ENCODE data around the gene NAP1L4.

Gene NAP1L4

DNA sequence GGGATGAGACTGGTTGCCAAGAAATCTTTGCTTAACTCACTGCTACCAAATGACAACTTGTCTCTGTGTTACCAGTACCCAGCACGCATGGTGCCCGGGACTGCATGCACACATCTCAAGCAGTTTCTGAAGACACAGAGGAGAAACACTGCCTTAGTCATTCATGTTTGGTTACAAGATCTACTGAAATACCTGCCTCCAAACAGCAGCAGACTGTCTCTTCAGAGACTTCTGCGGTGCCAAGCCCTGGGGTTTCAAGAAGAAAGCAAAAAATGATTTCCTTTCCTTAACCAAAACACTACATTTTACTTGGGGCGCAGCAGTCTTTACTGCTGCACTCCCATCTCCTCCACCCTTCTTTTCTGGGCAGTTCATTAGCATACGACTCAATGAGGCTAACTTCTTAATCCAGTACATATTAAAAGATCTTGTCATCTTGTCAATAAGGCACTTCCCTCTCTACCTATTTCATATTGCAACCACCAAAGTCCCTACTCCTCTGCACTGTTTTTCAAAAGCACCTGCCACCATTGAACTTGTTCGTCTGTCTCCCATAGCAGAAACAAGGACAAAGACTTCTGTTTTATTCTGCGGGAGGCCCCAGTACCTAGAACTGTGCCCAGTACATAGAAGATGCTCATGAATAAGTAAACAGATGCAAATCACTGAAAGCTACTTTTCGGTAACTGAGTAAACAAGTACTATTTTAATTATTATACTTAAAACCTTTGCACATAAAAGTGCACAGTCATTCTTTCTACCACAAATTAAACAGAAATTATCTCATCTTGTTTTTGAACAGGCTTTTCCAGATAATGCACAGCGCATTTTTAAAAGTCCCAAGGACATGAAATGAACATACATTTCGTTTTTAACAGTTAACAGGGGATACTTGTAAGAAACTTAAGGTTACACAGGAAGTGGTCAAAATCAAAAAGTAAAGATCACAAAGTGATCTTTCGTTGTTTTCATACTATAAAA, 4.0 kb downstream of the NAP1L4 start:
- no peaks in the 10 kb centered on the region for H3K36me3 ChIP-seq (ENCODE audit: control insufficient read depth, insufficient read depth, low read length)
- H3K4me3 ChIP-seq (ENCODE audit: low read length) = no peak overlapping the region
- H3K4me1 ChIP-seq (ENCODE audit: control insufficient read depth, insufficient read depth, low read length) = peaks cover 27% of the 10 kb centered on the region
- peak overlapping the region; percentile 25 for H3K9ac ChIP-seq (ENCODE audit: low read length)
- H3K9me3 ChIP-seq (ENCODE audit: control insufficient read depth, low read length) = no peaks in the 10 kb centered on the region
- H3K27me3 ChIP-seq (ENCODE audit: control insufficient read depth, insufficient read depth, low read length) = no peaks in the 10 kb centered on the region

DNA sequence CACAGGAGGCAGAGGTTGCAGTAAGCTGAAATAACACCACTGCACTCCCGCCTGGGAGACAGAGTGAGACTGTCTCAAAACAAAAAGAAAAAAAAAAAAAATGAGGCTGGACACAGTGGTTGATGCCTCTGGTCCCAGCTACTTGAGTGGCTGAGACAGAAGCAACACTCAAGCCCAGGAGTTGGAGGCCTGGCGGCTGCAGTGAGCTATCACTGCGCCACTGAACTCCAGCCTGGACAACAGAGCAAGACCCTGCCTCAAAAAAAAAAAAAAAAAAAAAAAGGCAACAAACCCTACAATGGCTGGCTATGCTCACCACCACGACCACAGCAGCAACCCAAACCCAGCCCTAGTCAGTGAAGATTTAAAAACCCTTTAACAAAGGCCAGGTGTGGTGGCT, 8.2 kb downstream of the NAP1L4 start:
- H3K9ac ChIP-seq (ENCODE audit: low read length) = no peak overlapping the region
- H3K36me3 ChIP-seq (ENCODE audit: control insufficient read depth, insufficient read depth, low read length) = no peaks in the 10 kb centered on the region
- no peak overlapping the region for H3K4me3 ChIP-seq (ENCODE audit: low read length)
- no peaks in the 10 kb centered on the region for H3K27me3 ChIP-seq (ENCODE audit: control insufficient read depth, insufficient read depth, low read length)
- no peaks in the 10 kb centered on the region for H3K9me3 ChIP-seq (ENCODE audit: control insufficient read depth, low read length)
- H3K4me1 ChIP-seq (ENCODE audit: control insufficient read depth, insufficient read depth, low read length) = peaks cover 19% of the 10 kb centered on the region

DNA sequence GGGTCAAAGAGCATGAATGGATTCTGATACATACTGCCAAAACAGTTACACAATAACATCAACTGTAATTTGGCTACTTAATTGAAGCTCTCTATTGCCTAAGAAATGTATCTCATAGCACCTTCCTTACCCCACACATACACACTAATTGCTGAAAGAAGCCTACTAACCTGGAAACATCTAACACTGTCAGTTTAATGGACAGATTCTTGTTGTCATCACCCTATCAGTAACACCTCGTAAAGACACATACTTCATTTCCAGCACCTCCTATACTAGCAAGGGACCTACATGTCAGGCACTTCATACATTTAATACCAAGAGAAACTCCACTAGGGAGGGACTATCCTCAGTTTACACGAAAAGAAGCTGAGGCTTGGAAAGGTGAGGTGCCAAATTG, 9.9 kb downstream of the NAP1L4 start:
- no peak overlapping the region for H3K4me3 ChIP-seq (ENCODE audit: low read length)
- peaks cover under 1% of the 10 kb centered on the region for H3K36me3 ChIP-seq (ENCODE audit: control insufficient read depth, insufficient read depth, low read length)
- H3K27me3 ChIP-seq (ENCODE audit: control insufficient read depth, insufficient read depth, low read length) = no peaks in the 10 kb centered on the region
- no peak overlapping the region for H3K9ac ChIP-seq (ENCODE audit: low read length)
- H3K4me1 ChIP-seq (ENCODE audit: control insufficient read depth, insufficient read depth, low read length) = peaks cover 7% of the 10 kb centered on the region
- H3K9me3 ChIP-seq (ENCODE audit: control insufficient read depth, low read length) = no peaks in the 10 kb centered on the region

DNA sequence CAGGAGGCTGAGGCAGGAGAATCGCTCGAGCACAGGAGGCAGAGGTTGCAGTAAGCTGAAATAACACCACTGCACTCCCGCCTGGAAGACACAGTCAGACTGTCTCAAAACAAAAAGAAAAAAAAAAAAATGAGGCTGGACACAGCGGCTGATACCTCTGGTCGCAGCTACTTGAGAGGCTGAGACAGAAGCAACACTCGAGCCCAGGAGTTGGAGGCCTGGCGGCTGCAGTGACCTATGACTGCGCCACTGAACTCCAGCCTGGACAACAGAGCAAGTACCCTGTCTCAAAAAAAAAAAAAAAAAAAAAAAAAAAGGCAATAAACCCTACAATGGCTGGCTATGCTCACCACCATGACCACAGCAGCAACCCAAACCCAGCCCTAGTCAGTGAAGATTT, 11.0 kb downstream of the NAP1L4 start:
- Histone ChIP-seq H3K27me3 (ENCODE audit: control insufficient read depth, insufficient read depth, low read length) (no peaks in the 10 kb centered on the region), H3K9ac (ENCODE audit: low read length) (no peak overlapping the region), H3K4me1 (ENCODE audit: control insufficient read depth, insufficient read depth, low read length) (peaks cover 7% of the 10 kb centered on the region), H3K9me3 (ENCODE audit: control insufficient read depth, low read length) (no peaks in the 10 kb centered on the region), H3K4me3 (ENCODE audit: low read length) (no peak overlapping the region), H3K36me3 (ENCODE audit: control insufficient read depth, insufficient read depth, low read length) (peaks cover 7% of the 10 kb centered on the region)

DNA sequence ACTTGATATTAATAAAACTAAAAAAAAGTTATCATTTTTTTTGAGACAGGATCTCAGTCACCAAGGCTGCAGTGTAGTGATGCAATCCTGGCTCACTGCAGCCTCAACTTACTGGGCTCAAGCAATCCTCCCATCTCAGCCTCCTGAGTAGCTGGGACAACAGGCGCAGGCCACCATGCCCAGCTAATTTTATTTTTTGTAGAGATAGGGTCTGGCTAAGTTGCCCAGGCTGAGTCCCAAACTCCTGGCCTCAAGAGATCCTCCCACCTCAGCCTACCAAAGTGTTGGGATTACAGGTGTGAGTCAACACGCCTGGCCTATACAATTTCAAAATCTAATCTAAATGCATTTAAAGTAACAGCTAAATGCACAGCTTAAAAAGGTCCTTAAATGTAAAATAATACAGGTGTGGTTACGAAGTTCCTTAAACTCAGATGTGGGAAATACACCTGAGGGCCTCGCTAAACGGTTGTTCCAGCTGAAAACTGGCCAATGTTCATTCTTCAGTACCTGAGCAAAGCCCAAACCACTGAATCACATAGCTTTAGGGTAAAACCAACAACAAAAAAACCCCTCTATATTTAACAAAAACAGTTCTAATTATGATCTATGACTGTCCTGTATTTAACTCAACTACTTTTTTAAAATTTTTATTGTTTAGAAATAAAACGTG, 11.8 kb downstream of the NAP1L4 start:
- Histone ChIP-seq H3K9me3 (ENCODE audit: control insufficient read depth, low read length) (no peaks in the 10 kb centered on the region), H3K27me3 (ENCODE audit: control insufficient read depth, insufficient read depth, low read length) (no peaks in the 10 kb centered on the region), H3K9ac (ENCODE audit: low read length) (no peak overlapping the region), H3K4me3 (ENCODE audit: low read length) (no peak overlapping the region), H3K4me1 (ENCODE audit: control insufficient read depth, insufficient read depth, low read length) (peaks cover 7% of the 10 kb centered on the region), H3K36me3 (ENCODE audit: control insufficient read depth, insufficient read depth, low read length) (peaks cover 7% of the 10 kb centered on the region)

DNA sequence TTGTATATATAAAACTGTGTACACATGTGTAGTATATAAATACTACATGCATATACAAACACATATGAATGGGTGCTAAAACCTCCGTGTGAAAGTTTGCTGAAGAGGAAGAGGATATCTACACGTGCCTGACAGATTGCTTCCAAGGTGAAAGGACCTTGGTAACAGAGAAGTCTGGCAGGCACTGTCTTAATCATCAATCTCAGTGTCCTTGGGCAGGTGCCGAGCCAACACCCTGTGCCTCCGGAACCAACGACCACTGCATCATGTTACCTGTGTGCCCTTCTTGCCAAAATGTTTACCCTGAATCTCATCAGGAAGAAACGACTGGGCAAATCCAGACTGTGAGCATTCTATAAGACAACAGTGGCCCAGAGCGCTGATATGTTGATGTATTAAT, 15.0 kb downstream of the NAP1L4 start:
- Histone ChIP-seq H3K27me3 (ENCODE audit: control insufficient read depth, insufficient read depth, low read length) (no peaks in the 10 kb centered on the region), H3K36me3 (ENCODE audit: control insufficient read depth, insufficient read depth, low read length) (peaks cover 7% of the 10 kb centered on the region), H3K9ac (ENCODE audit: low read length) (no peak overlapping the region), H3K4me3 (ENCODE audit: low read length) (no peak overlapping the region), H3K4me1 (ENCODE audit: control insufficient read depth, insufficient read depth, low read length) (peaks cover under 1% of the 10 kb centered on the region), H3K9me3 (ENCODE audit: control insufficient read depth, low read length) (no peaks in the 10 kb centered on the region)

DNA sequence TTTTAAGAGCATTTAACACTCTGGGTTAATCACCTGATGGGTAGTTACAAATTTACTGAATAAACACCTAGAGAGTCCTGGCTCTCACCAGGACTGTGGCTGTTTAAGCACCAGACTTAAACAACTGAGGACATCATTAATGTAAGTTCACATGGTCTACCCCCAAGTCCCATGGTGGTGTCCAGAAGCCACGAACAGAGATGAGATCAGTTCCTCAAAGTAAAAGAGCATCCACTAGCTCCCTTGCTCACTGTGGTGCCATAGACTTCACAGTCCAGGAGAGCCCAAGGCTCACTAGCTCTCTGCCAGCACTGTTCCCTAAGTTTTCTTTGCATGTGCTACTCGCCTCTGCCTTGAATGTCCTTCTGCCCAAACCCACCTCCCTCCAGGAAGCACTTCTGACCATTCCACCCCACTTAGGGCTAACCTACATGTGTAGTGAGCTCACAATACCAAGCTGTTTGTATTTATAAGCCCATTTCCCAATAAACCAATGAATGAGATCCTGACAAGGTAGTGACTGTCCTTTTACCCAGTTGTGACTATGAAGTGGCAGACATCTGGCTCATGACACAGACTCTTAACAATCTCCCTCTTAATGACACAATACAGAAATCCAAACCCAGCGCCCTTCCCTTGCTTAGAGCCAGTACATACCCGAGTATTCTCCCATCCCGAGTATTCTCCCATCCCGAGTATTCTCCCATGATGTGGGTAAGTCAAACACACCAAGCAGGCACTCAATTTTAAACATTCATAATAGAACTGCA, 15.7 kb downstream of the NAP1L4 start:
- Histone ChIP-seq H3K9ac (ENCODE audit: low read length) (no peak overlapping the region), H3K27me3 (ENCODE audit: control insufficient read depth, insufficient read depth, low read length) (no peaks in the 10 kb centered on the region), H3K36me3 (ENCODE audit: control insufficient read depth, insufficient read depth, low read length) (peaks cover 7% of the 10 kb centered on the region), H3K4me3 (ENCODE audit: low read length) (no peak overlapping the region), H3K4me1 (ENCODE audit: control insufficient read depth, insufficient read depth, low read length) (no peaks in the 10 kb centered on the region), H3K9me3 (ENCODE audit: control insufficient read depth, low read length) (no peaks in the 10 kb centered on the region)

DNA sequence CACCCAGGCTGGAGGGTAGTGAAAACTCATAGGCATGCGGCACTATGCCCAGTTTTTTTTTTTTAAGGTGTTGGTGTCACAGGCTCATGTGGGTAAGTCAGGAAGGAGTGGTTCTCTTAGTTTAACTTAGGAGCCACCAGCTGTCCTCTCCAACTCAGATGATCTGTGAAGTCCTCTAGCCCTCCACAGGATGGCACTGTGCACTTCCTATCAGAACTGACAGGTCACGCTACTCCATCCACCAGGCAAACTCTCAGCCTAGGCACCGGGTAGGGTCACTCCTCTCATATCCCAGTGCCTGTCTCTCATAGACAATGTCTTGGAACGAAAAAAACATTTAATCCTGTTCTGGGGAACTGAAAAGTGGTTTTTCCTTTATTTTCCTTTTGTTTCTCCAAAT, 16.5 kb downstream of the NAP1L4 start:
- H3K9me3 ChIP-seq (ENCODE audit: control insufficient read depth, low read length) = no peaks in the 10 kb centered on the region
- H3K4me1 ChIP-seq (ENCODE audit: control insufficient read depth, insufficient read depth, low read length) = no peaks in the 10 kb centered on the region
- no peak overlapping the region for H3K9ac ChIP-seq (ENCODE audit: low read length)
- no peak overlapping the region for H3K4me3 ChIP-seq (ENCODE audit: low read length)
- H3K27me3 ChIP-seq (ENCODE audit: control insufficient read depth, insufficient read depth, low read length) = no peaks in the 10 kb centered on the region
- peaks cover 7% of the 10 kb centered on the region for H3K36me3 ChIP-seq (ENCODE audit: control insufficient read depth, insufficient read depth, low read length)

DNA sequence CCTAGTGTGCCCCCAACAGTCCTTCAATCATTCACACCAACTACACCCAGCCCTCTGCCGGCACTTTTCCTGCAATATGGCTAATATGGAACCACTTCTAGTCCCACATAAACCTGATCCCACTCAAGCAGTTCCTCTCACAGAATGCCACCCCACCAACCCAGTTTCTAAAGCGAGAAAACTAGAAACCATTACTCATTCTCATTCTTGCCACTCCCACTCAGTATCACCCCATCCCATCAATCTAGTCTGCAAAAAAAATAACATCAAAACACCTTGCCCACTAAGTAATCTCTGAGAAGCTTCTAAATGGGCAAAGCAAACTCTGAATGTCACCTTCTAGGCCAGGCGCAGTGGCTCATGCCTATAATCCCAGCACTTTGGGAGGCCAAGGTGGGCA, 17.9 kb downstream of the NAP1L4 start:
- Histone ChIP-seq H3K9ac (ENCODE audit: low read length) (no peak overlapping the region), H3K27me3 (ENCODE audit: control insufficient read depth, insufficient read depth, low read length) (no peaks in the 10 kb centered on the region), H3K36me3 (ENCODE audit: control insufficient read depth, insufficient read depth, low read length) (peaks cover 7% of the 10 kb centered on the region)

DNA sequence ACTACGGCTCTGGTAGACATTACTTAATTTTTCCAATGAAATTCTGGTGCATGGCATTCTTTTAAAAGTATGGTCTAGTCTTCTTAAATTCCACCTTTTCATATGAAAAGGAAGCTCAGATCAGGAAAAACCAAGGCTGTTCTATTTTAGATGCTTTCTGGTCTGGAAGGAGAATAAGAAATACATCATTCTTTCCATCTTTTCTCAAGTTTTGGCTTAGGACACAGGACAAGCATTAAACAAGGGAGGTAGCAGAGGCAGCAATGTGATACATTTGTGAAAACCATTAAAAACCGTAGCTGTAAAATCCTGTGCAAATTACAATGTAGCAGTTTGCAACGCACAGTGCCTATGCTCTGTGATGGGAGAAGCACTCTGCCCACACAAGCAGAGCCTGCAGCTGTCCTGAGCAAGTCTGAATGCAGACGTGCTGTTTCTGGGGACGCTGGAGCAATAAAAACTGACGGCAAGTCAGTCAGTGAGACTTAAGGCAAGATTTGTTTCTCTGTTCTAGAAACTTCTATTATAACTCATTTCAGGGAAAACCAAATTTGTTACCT, 23.7 kb downstream of the NAP1L4 start:
- Histone ChIP-seq H3K4me3 (ENCODE audit: low read length) (no peak overlapping the region), H3K9ac (ENCODE audit: low read length) (no peak overlapping the region), H3K9me3 (ENCODE audit: control insufficient read depth, low read length) (no peaks in the 10 kb centered on the region), H3K4me1 (ENCODE audit: control insufficient read depth, insufficient read depth, low read length) (no peaks in the 10 kb centered on the region), H3K27me3 (ENCODE audit: control insufficient read depth, insufficient read depth, low read length) (no peaks in the 10 kb centered on the region), H3K36me3 (ENCODE audit: control insufficient read depth, insufficient read depth, low read length) (peaks cover 11% of the 10 kb centered on the region)

More for the DNA sequence above, 17.9 kb downstream of the NAP1L4 start:
- Histone ChIP-seq H3K4me1 (ENCODE audit: control insufficient read depth, insufficient read depth, low read length) (no peaks in the 10 kb centered on the region), H3K9me3 (ENCODE audit: control insufficient read depth, low read length) (no peaks in the 10 kb centered on the region), H3K4me3 (ENCODE audit: low read length) (no peak overlapping the region)

DNA sequence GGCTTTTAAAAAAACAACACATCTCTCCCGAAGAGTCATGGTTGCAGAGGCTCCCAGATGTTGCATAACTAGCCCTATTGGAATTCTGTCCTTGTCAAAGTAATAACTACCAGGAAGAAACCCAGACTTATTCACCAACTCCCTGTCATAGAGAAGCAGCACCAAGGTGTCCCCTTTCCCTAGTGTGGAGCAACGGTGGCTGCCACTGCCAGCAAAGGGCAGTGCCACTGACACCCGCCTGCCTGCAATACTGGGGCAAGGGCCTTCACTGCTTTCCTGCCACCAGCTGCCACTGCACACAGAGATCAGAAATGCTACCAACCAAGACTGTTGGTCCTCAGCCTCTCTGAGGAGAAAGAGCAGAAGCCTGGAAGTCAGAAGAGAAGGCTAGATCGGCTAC, 27.3 kb downstream of the NAP1L4 start:
- no peak overlapping the region for H3K9ac ChIP-seq (ENCODE audit: low read length)
- H3K4me1 ChIP-seq (ENCODE audit: control insufficient read depth, insufficient read depth, low read length) = no peaks in the 10 kb centered on the region
- H3K9me3 ChIP-seq (ENCODE audit: control insufficient read depth, low read length) = no peaks in the 10 kb centered on the region
- peaks cover 14% of the 10 kb centered on the region for H3K36me3 ChIP-seq (ENCODE audit: control insufficient read depth, insufficient read depth, low read length)
- H3K27me3 ChIP-seq (ENCODE audit: control insufficient read depth, insufficient read depth, low read length) = no peaks in the 10 kb centered on the region
- no peak overlapping the region for H3K4me3 ChIP-seq (ENCODE audit: low read length)
